Erythroblast (primary cell): ENCODE measurements around the gene CAPN15.

Experiments
- DNase-seq, 2 experiments: peaks; one replicate each; lab custom pipeline; 2025; lab: John Stamatoyannopoulos, UW
- GATA1 ChIP-seq: IDR thresholded peaks from 2 replicates; pipeline ENCODE4 v1.6.1; 2011; ENCODE audit warnings: low read depth, mild to moderate bottlenecking, control low read depth, low read length, moderate library complexity
- POLR2A ChIP-seq: IDR thresholded peaks from 2 replicates; pipeline ENCODE4 v1.6.1; 2011; ENCODE audit warnings: mild to moderate bottlenecking, low read length

Gene CAPN15

DNA sequence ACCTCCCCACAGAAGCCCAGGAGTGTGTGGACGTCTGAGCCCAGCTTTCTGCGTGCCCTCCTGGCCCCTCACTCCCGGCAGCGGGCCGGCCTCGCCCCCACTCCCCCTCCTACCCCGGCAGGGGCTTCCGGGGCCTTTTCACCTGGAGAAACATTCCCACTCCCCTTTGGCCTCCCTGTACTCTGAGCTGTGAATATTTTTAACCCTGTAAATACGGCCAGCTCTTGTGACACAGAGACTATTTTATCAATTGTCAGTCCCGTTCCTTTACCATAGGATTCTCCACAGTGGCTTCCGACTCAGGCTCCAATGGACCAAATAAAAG lies 26.7 kb downstream of the CAPN15 start:
- no peak for TF ChIP-seq GATA1
- TF ChIP-seq POLR2A = no peak
- no peak for DNase-seq

DNA sequence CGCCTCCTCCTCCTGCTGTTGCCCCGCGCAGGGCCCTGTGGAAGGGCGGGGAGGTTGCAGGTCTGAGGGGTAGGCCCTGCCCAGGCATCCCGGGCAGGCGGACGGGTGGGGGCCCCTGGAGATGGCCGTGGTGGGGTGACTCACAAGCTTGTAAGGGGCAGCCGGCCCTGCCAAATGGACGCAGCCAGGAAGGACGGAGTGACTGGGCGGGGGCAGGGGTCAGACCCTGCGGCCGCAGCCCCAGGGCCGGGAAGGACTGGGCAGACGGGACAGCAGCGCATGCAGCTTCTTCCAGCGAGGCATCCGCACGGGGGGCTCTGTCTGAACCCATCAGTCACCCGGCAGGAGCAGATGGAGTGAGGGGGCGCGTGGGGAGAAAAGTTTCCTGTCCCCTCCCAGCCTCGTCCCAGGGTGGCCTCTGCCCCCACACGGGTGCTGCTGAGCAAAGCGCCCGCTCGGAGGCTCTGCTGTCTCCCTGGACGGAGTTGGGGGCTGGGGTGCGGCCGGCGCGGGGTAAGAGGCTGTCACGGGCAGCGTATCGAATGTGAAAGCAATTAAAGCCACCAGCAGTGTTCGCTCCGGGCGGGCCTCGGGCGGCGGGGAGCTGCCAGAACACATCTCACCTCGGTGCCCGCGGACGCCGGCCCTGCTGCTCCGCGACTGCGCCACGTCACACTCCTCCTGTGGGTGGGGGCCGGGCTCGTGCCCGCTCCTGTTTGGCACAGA lies 27.3 kb downstream of the CAPN15 start:
- TF ChIP-seq GATA1 = no peak
- no peak for TF ChIP-seq POLR2A
- DNase-seq = no peak

GRCh38 chr16:555528-556473 lies 28.3 kb downstream of the CAPN15 start:
- TF ChIP-seq GATA1 = no peak
- no peak for TF ChIP-seq POLR2A
- DNase-seq = no peak

GRCh38 chr16:556474-557173 lies 29.1 kb downstream of the CAPN15 start:
- DNase-seq = no peak
- TF ChIP-seq POLR2A = no peak

DNA sequence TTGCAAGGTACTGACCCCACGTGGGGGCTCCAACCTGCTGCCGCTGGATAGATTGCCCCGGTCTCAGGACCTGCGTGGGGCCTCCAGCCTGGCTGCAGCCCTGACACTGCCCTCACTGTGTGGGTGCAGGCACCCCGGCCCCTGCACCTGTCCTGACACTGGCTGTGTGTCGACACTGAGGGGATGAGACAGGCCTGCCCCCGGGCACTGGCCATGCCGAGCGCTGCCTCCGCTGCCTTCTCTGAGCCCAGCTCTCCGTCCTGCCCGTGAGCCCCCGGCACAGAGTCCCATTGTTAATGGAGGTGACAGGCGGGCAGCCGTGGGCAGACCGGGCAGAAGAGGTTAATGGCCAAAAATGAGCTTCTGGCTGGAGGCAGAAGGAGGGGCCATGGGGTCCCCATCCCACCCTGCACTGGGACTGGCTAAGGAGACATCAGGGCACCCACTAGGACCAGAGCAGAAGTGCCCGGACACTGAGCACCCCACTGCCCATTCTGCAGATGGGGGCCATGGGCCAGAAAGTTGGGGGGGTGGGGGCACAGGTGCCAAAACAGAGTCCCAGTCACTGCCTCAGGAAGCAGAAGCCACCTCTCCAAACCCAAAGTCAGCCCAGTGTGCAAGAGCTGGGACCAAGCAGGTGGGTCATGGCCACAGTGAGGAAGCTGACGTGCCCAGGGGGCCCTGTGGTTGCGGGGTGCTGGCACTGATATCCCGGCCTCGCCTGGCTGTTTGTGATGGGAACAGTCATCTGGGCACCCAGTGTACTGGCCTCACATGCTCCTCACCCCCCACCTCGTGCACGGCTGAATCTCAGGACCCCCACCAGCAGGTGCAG lies 30.2 kb downstream of the CAPN15 start:
- TF ChIP-seq GATA1 (no peak), POLR2A (no peak)
- no peak for DNase-seq

GRCh38 chr16:558298-559020 lies 30.9 kb downstream of the CAPN15 start:
- no peak for DNase-seq
- TF ChIP-seq GATA1 (no peak), POLR2A (no peak)

DNA sequence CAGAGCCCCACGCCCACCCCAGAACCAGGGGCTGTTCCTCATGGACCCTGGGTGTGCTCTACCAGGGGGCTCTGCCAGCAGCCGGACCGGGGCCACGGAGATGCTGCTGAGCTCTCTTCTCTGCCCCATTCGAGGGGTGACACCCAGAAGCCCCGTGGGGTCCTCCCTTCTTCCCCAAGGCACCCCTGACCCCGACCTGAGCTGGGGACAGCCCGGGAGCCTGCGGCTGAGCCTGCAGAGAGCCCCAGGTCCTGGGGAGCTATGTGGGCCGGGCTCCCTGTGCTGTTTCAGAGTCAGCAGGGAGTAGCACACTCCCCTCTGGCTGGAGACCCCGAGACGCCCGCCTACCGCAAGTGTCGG lies 31.5 kb downstream of the CAPN15 start:
- no peak for DNase-seq
- TF ChIP-seq GATA1 (no peak), POLR2A (no peak)

GRCh38 chr16:559411-560203 lies 32.1 kb downstream of the CAPN15 start:
- DNase-seq = no peak
- TF ChIP-seq POLR2A = no peak

GRCh38 chr16:560204-560700 lies 32.7 kb downstream of the CAPN15 start, which contains the start of gene PRR35:
TSS of gene PRR35 (plus strand) at chr16:560394. CDS start at chr16:563295, 2,901 bp downstream.
- no peak for DNase-seq
- TF ChIP-seq GATA1 (no peak), POLR2A (no peak)

DNA sequence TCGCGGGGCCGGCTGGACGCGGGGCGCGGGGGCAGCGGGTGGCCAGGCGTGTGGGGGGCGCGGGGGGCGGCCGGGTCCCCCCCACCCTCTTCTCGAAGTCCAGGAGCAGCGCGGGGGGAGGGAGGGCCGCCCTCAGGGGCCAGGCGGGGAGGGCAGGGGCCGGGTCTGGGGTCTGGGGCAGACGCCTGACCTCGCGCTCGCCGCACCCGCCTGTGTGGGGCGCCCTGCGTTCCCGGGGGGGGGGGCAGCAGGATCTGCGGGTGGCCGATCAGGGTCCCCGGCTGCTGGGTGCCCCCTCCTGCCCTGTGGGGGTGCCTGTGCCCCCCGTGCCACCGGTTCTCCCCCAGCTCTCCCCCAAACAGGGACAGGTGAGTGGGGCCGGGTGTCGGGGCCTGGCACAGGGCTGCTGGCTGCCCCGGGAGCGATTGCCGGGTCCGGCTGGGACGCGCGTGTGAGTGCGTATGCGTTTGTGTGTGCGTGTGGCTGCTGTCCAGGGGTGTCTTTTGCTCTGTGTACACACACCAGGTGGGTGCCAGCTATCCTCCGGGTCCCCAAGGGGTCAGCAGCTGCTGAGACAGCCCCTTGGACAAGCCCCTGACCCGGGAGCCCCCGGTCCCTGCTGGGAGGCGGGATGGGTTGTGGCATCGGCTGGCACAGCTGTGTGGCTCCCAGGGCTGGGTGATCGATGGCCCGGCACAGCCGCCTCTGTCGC lies 33.3 kb downstream of the CAPN15 start:
- TF ChIP-seq POLR2A = no peak
- DNase-seq = no peak

DNA sequence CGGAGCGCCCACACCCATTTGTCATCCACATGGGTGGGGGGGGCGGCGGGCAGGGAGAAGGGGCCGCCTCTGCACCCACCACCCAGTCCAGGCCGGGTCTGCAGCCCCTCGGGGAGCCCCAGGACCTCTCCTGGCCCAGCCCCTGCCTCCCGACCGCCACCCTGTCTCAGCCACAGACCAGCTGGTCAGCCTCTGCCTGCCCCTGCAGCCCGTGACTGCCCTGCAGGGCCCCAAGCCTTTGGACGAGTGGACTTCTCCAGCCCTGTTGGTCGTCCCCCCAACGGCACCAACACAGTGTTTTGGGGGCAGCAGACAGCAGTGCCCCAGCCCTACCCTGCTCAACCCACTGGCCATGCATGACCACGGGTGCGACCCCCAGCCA lies 33.9 kb downstream of the CAPN15 start:
- DNase-seq = no peak
- TF ChIP-seq POLR2A (no peak), GATA1 (no peak)
